HG03469 (cell line): ENCODE results near the gene MT1F.
"Not testable (repeated sequence)": the region's sequence is repeated elsewhere in the genome, so short reads cannot be mapped to it uniquely, and the experiment has no call there.

Source experiments
- ATAC-seq: cut with Tn5 transposase; IDR thresholded peaks from one replicate; pipeline ENCODE4 v1.9.1; 2021; ENCODE audit warnings: mild to moderate bottlenecking, moderate library complexity, moderate number of reproducible peaks; ENCODE audit not compliant: unreplicated experiment

Gene MT1F

GRCh38 chr16:56657555-56658326, at the start of gene MT1F:
TSS of gene MT1F (plus strand) at chr16:56657959. CDS start at chr16:56658059, 100 bp downstream.
- ATAC-seq = no peak

- peak; percentile 81 for ATAC-seq
Observed at GRCh38 chr16:56608043-56608875, 49.5 kb upstream of the MT1F start, which contains the start of gene MT2A. TSS of gene MT2A (plus strand) at chr16:56608584. CDS start at chr16:56608656, 72 bp downstream.

- ATAC-seq = no peak
Observed at GRCh38 chr16:56608876-56609462, 48.8 kb upstream of the MT1F start.

- peak; percentile 39 for ATAC-seq
Observed at GRCh38 chr16:56609463-56609921, 48.3 kb upstream of the MT1F start.

- no peak for ATAC-seq
Observed at GRCh38 chr16:56610017-56610608, 47.6 kb upstream of the MT1F start.

- no peak for ATAC-seq
Observed at GRCh38 chr16:56610609-56611111, 47.1 kb upstream of the MT1F start.

GRCh38 chr16:56611281-56611833, 46.4 kb upstream of the MT1F start:
- ATAC-seq = no peak

- ATAC-seq = no peak
Observed at GRCh38 chr16:56613706-56614105, 44.1 kb upstream of the MT1F start.

GRCh38 chr16:56614549-56614991, 43.2 kb upstream of the MT1F start:
- no peak for ATAC-seq

- no peak for ATAC-seq
Observed at GRCh38 chr16:56615353-56615752, 42.4 kb upstream of the MT1F start.

- ATAC-seq = no peak
Observed at GRCh38 chr16:56616608-56617211, 41.0 kb upstream of the MT1F start.

- no peak for ATAC-seq
Observed at GRCh38 chr16:56617212-56618085, 40.3 kb upstream of the MT1F start.

GRCh38 chr16:56618138-56618537, 39.6 kb upstream of the MT1F start:
- ATAC-seq = no peak

- no peak for ATAC-seq
Observed at GRCh38 chr16:56620339-56620897, 37.3 kb upstream of the MT1F start.

GRCh38 chr16:56621665-56622445, 35.9 kb upstream of the MT1F start:
- not testable (repeated sequence) for ATAC-seq

- ATAC-seq = not testable (repeated sequence)
Observed at GRCh38 chr16:56623184-56623583, 34.6 kb upstream of the MT1F start.

- no peak for ATAC-seq
Observed at GRCh38 chr16:56623637-56624036, 34.1 kb upstream of the MT1F start.
